ENCODE measurements around the gene GNB4. TPM values are rescaled to one million over a fixed set of nuclear protein-coding genes. Genes with fewer than 3 reads are reported as not detected.

Gene GNB4
- total and polyA plus RNA-seq, 4 donors = 59.0 to 133 (median 73.4) TPM

GRCh38 chr3:179449636-179450035, 1.6 kb downstream of the GNB4 start:
- Histone ChIP-seq H3K27ac (ENCODE audit: low read depth, low read length) (peak overlapping the region; percentile 90), H3K27me3 (ENCODE audit: control insufficient read depth, insufficient read depth, low read length) (no peaks in the 10 kb centered on the region), H3K36me3 (ENCODE audit: control insufficient read depth, insufficient read depth, low read length) (no peaks in the 10 kb centered on the region), H3K9me3 (ENCODE audit: control insufficient read depth, insufficient read depth, low read length) (no peaks in the 10 kb centered on the region), H3K4me3 (ENCODE audit: low read depth, low read length) (peak overlapping the region; percentile 82), H3K4me1 (ENCODE audit: control insufficient read depth, insufficient read depth, low read length) (no peaks in the 10 kb centered on the region)
- no CpG with 5 or more reads among the region's 2 CpGs for WGBS (ENCODE audit: insufficient coverage)
- no peak for DNase-seq (ENCODE audit: low read depth in 4 of 6, low spot score in 6 of 6)

DNA sequence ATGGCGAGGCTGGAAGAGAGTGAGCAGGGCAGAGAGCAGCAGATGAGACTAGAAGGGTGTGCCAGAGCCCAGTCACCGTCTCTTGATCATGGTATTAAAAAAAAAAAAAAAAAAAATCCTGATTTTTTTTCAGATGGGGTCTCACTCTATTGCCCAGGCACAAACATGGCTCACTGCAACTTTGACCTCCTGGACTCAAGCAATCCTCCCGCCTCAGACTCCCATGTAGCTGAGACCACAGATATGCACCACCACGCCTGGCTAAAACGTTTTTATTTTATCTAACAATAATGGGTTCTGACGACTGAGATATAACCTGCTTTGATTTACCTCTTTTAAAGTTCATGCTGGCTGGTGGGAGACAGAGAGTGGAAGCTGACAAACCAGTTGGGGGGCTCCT, 4.0 kb downstream of the GNB4 start:
- Histone ChIP-seq H3K27ac (ENCODE audit: low read depth, low read length) (no peak overlapping the region), H3K36me3 (ENCODE audit: control insufficient read depth, insufficient read depth, low read length) (no peaks in the 10 kb centered on the region), H3K4me3 (ENCODE audit: low read depth, low read length) (no peak overlapping the region), H3K27me3 (ENCODE audit: control insufficient read depth, insufficient read depth, low read length) (no peaks in the 10 kb centered on the region), H3K9me3 (ENCODE audit: control insufficient read depth, insufficient read depth, low read length) (no peaks in the 10 kb centered on the region), H3K4me1 (ENCODE audit: control insufficient read depth, insufficient read depth, low read length) (no peaks in the 10 kb centered on the region)
- no peak for DNase-seq (ENCODE audit: low read depth in 4 of 6, low spot score in 6 of 6)
- 93% methylated on average over 2 of the region's 6 CpGs for WGBS (ENCODE audit: insufficient coverage)

GRCh38 chr3:179446501-179446900, 4.8 kb downstream of the GNB4 start:
- no peaks in the 10 kb centered on the region for H3K9me3 ChIP-seq (ENCODE audit: control insufficient read depth, insufficient read depth, low read length)
- H3K4me3 ChIP-seq (ENCODE audit: low read depth, low read length) = no peak overlapping the region
- peak in 2 of 6 donors; percentile 30 to 74 for DNase-seq (ENCODE audit: low read depth in 4 of 6, low spot score in 6 of 6)
- H3K36me3 ChIP-seq (ENCODE audit: control insufficient read depth, insufficient read depth, low read length) = no peaks in the 10 kb centered on the region
- no peak overlapping the region for H3K27ac ChIP-seq (ENCODE audit: low read depth, low read length)
- no peaks in the 10 kb centered on the region for H3K27me3 ChIP-seq (ENCODE audit: control insufficient read depth, insufficient read depth, low read length)
- H3K4me1 ChIP-seq (ENCODE audit: control insufficient read depth, insufficient read depth, low read length) = no peaks in the 10 kb centered on the region
- WGBS (ENCODE audit: insufficient coverage) = 71% methylated on average over 4 of the region's 7 CpGs

GRCh38 chr3:179438841-179439240, 12.4 kb downstream of the GNB4 start:
- Histone ChIP-seq H3K4me1 (ENCODE audit: control insufficient read depth, insufficient read depth, low read length) (peaks cover 12% of the 10 kb centered on the region), H3K27me3 (ENCODE audit: control insufficient read depth, insufficient read depth, low read length) (no peaks in the 10 kb centered on the region), H3K9me3 (ENCODE audit: control insufficient read depth, insufficient read depth, low read length) (no peaks in the 10 kb centered on the region), H3K4me3 (ENCODE audit: low read depth, low read length) (no peak overlapping the region), H3K27ac (ENCODE audit: low read depth, low read length) (no peak overlapping the region), H3K36me3 (ENCODE audit: control insufficient read depth, insufficient read depth, low read length) (no peaks in the 10 kb centered on the region)
- 76% methylated on average over 4 of the region's 5 CpGs for WGBS (ENCODE audit: insufficient coverage)
- no peak for DNase-seq (ENCODE audit: low read depth in 4 of 6, low spot score in 6 of 6)

GRCh38 chr3:179436517-179436916, 14.8 kb downstream of the GNB4 start:
- peak overlapping the region; percentile 1 for H3K27ac ChIP-seq (ENCODE audit: low read depth, low read length)

DNA sequence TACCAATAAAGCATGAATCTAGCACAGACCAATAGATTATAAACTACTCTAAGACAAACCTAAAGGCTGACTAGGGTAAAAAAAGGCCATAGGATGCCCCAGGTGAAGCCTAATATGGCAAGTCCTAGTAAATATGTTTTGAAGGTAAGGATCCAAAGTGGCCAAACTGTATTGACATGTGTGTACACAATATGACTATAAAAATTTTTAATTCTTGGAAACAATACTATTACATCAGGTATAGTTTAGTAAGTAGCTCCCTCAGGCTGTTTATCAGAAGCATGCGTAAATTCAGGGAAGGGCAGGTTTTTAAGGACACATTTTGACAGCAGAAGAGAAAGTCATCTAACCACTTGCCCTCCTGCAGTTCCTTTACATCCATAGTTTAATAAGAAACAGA, 18.8 kb downstream of the GNB4 start:
- Histone ChIP-seq H3K9me3 (ENCODE audit: control insufficient read depth, insufficient read depth, low read length) (no peaks in the 10 kb centered on the region), H3K4me1 (ENCODE audit: control insufficient read depth, insufficient read depth, low read length) (peaks cover 17% of the 10 kb centered on the region), H3K36me3 (ENCODE audit: control insufficient read depth, insufficient read depth, low read length) (no peaks in the 10 kb centered on the region), H3K27ac (ENCODE audit: low read depth, low read length) (no peak overlapping the region), H3K27me3 (ENCODE audit: control insufficient read depth, insufficient read depth, low read length) (no peaks in the 10 kb centered on the region), H3K4me3 (ENCODE audit: low read depth, low read length) (no peak overlapping the region)
- WGBS (ENCODE audit: insufficient coverage) = no CpG with 5 or more reads among the region's 1 CpG
- no peak for DNase-seq (ENCODE audit: low read depth in 4 of 6, low spot score in 6 of 6)

More at GRCh38 chr3:179436517-179436916, 14.8 kb downstream of the GNB4 start:
- H3K4me3 ChIP-seq (ENCODE audit: low read depth, low read length) = no peak overlapping the region
- H3K36me3 ChIP-seq (ENCODE audit: control insufficient read depth, insufficient read depth, low read length) = no peaks in the 10 kb centered on the region
- H3K4me1 ChIP-seq (ENCODE audit: control insufficient read depth, insufficient read depth, low read length) = peaks cover 12% of the 10 kb centered on the region
- no peak for DNase-seq (ENCODE audit: low read depth in 4 of 6, low spot score in 6 of 6)
- no CpG with 5 or more reads among the region's 3 CpGs for WGBS (ENCODE audit: insufficient coverage)
- no peaks in the 10 kb centered on the region for H3K9me3 ChIP-seq (ENCODE audit: control insufficient read depth, insufficient read depth, low read length)
- H3K27me3 ChIP-seq (ENCODE audit: control insufficient read depth, insufficient read depth, low read length) = no peaks in the 10 kb centered on the region

DNA sequence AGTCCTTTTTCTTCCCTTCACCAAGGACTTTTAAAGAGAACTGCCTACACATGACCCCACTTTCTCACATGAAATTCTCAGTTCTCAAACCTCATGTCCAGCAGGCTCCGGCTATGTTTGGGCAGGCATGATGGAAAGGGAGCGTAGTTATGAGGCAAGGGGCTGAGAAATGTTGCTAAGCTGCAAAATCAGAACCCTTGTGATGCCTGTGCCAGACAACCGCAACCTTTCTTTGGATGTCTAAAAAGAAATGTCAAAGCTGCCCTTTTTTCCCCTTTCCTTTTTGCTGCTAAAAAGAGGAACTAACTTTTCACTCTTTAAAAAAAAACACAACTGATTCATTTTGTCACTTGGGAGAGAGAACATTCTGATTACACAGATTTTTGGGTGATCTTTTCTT, 19.2 kb downstream of the GNB4 start:
- Histone ChIP-seq H3K27me3 (ENCODE audit: control insufficient read depth, insufficient read depth, low read length) (no peaks in the 10 kb centered on the region), H3K4me1 (ENCODE audit: control insufficient read depth, insufficient read depth, low read length) (peaks cover 14% of the 10 kb centered on the region), H3K27ac (ENCODE audit: low read depth, low read length) (peak overlapping the region; percentile 45), H3K4me3 (ENCODE audit: low read depth, low read length) (no peak overlapping the region), H3K9me3 (ENCODE audit: control insufficient read depth, insufficient read depth, low read length) (no peaks in the 10 kb centered on the region), H3K36me3 (ENCODE audit: control insufficient read depth, insufficient read depth, low read length) (no peaks in the 10 kb centered on the region)
- peak in 2 of 6 donors; percentile 26 to 44 for DNase-seq (ENCODE audit: low read depth in 4 of 6, low spot score in 6 of 6)
- no CpG with 5 or more reads among the region's 3 CpGs for WGBS (ENCODE audit: insufficient coverage)

- Histone ChIP-seq H3K36me3 (ENCODE audit: control insufficient read depth, insufficient read depth, low read length) (no peaks in the 10 kb centered on the region), H3K27me3 (ENCODE audit: control insufficient read depth, insufficient read depth, low read length) (no peaks in the 10 kb centered on the region), H3K4me3 (ENCODE audit: low read depth, low read length) (no peak overlapping the region), H3K27ac (ENCODE audit: low read depth, low read length) (no peak overlapping the region), H3K9me3 (ENCODE audit: control insufficient read depth, insufficient read depth, low read length) (no peaks in the 10 kb centered on the region), H3K4me1 (ENCODE audit: control insufficient read depth, insufficient read depth, low read length) (peaks cover 10% of the 10 kb centered on the region)
- no peak for DNase-seq (ENCODE audit: low read depth in 4 of 6, low spot score in 6 of 6)
- no CpG with 5 or more reads among the region's 2 CpGs for WGBS (ENCODE audit: insufficient coverage)
Measured at GRCh38 chr3:179430277-179430870, 20.9 kb downstream of the GNB4 start.

GRCh38 chr3:179428876-179429548, 22.3 kb downstream of the GNB4 start:
- Histone ChIP-seq H3K4me1 (ENCODE audit: control insufficient read depth, insufficient read depth, low read length) (peaks cover 4% of the 10 kb centered on the region), H3K27ac (ENCODE audit: low read depth, low read length) (no peak overlapping the region), H3K4me3 (ENCODE audit: low read depth, low read length) (no peak overlapping the region), H3K27me3 (ENCODE audit: control insufficient read depth, insufficient read depth, low read length) (no peaks in the 10 kb centered on the region), H3K36me3 (ENCODE audit: control insufficient read depth, insufficient read depth, low read length) (peaks cover 5% of the 10 kb centered on the region), H3K9me3 (ENCODE audit: control insufficient read depth, insufficient read depth, low read length) (no peaks in the 10 kb centered on the region)
- DNase-seq (ENCODE audit: low read depth in 4 of 6, low spot score in 6 of 6) = no peak
- WGBS (ENCODE audit: insufficient coverage) = 79% methylated on average over 4 of the region's 8 CpGs

DNA sequence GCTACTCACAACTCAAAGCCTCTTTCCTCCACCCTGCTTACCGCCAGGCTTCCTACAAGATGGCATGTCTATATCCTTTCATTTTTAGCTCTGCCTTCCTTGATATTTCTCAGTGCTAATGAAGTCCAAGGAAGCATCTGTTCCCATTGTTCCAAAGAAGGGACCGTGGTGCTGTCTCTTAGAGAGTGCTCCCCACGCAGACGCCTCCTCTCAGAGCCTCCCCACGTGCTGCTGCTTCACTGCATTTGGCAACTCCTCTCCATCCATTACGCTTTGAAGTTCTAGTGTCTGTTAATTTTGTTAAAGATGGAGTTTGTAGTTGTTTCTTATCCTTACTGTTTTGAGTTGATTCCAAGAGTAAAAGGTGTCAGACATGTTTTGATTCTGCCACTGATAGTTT, 26.2 kb downstream of the GNB4 start:
- no peaks in the 10 kb centered on the region for H3K27me3 ChIP-seq (ENCODE audit: control insufficient read depth, insufficient read depth, low read length)

More for the DNA sequence above, 26.2 kb downstream of the GNB4 start:
- DNase-seq (ENCODE audit: low read depth in 4 of 6, low spot score in 6 of 6) = no peak
- no peaks in the 10 kb centered on the region for H3K9me3 ChIP-seq (ENCODE audit: control insufficient read depth, insufficient read depth, low read length)
- WGBS (ENCODE audit: insufficient coverage) = 88% methylated on average over 2 of the region's 6 CpGs
- H3K4me3 ChIP-seq (ENCODE audit: low read depth, low read length) = no peak overlapping the region
- H3K4me1 ChIP-seq (ENCODE audit: control insufficient read depth, insufficient read depth, low read length) = no peaks in the 10 kb centered on the region
- peaks cover 9% of the 10 kb centered on the region for H3K36me3 ChIP-seq (ENCODE audit: control insufficient read depth, insufficient read depth, low read length)
- H3K27ac ChIP-seq (ENCODE audit: low read depth, low read length) = no peak overlapping the region

Data from spinal cord (tissue), 10 donors.